Muscle of arm (tissue), 12 donors: ENCODE results near the gene TMEM143. TPM values are rescaled to one million over a fixed set of nuclear protein-coding genes. Genes with fewer than 3 reads are reported as not detected.
"Not testable (repeated sequence)": the region's sequence is repeated elsewhere in the genome, so short reads cannot be mapped to it uniquely, and the experiment has no call there.

ENCODE experiments used
- DNase-seq: peaks from one replicate; pipeline ENCODE4 v3.0.0-alpha.2; 2013
- polyA plus RNA-seq, 12 donors: library from polyadenylated mRNA; unstranded; fragments of 120-200 nt; gene quantifications; one replicate each; pipeline ENCODE4 v1.2.1, GENCODE V29; 2013; ENCODE audit not compliant: insufficient read length in 12 of 12

TMEM143 gene
- polyA plus RNA-seq, 12 donors: 9.2 to 21.5 (median 17.1) TPM; not detected in 1

- not testable (repeated sequence) for DNase-seq
These were observed 28.2 kb upstream of the TMEM143 start for GRCh38 chr19:48392006-48392344.

GRCh38 chr19:48391100-48392005, 27.6 kb upstream of the TMEM143 start, which contains the start of gene KDELR1:
Gene KDELR1 (minus strand): TSS chr19:48391551. CDS start chr19:48391358, 193 bp downstream.
- peak; percentile 89 for DNase-seq

GRCh38 chr19:48390188-48391099, 26.7 kb upstream of the TMEM143 start:
- peak; percentile 76 for DNase-seq

- DNase-seq: no peak
These were observed 23.2 kb upstream of the TMEM143 start for GRCh38 chr19:48386981-48387380.

GRCh38 chr19:48385461-48386087, 21.8 kb upstream of the TMEM143 start:
- no peak for DNase-seq

- no peak for DNase-seq
These were observed 18.5 kb upstream of the TMEM143 start for GRCh38 chr19:48382286-48382685.

GRCh38 chr19:48381178-48381950, 17.6 kb upstream of the TMEM143 start:
- DNase-seq: no peak

- DNase-seq: no peak
These were observed 15.3 kb upstream of the TMEM143 start for GRCh38 chr19:48379058-48379457.

- no peak for DNase-seq
These were observed 14.4 kb upstream of the TMEM143 start for GRCh38 chr19:48378194-48378570.

GRCh38 chr19:48373567-48373966, 9.8 kb upstream of the TMEM143 start:
- no peak for DNase-seq

GRCh38 chr19:48372904-48373303, 9.2 kb upstream of the TMEM143 start:
- no peak for DNase-seq

- DNase-seq: not testable (repeated sequence)
These were observed 8.0 kb upstream of the TMEM143 start for GRCh38 chr19:48371771-48372170.

- DNase-seq: no peak
These were observed 7.6 kb upstream of the TMEM143 start for GRCh38 chr19:48371367-48371766.

- no peak for DNase-seq
These were observed 7.2 kb upstream of the TMEM143 start for GRCh38 chr19:48370955-48371354.

GRCh38 chr19:48368936-48369335, 5.2 kb upstream of the TMEM143 start:
- DNase-seq: no peak

GRCh38 chr19:48367855-48368254, 4.1 kb upstream of the TMEM143 start:
- no peak for DNase-seq

- DNase-seq: no peak
These were observed 1.9 kb upstream of the TMEM143 start for GRCh38 chr19:48365602-48366001.

GRCh38 chr19:48364598-48365348, 1.0 kb upstream of the TMEM143 start:
- no peak for DNase-seq

GRCh38 chr19:48363500-48363809, 285 bp downstream of the TMEM143 start:
- DNase-seq: no peak

- DNase-seq: peak; percentile 94
These were observed 832 bp downstream of the TMEM143 start for GRCh38 chr19:48362716-48363499.
